D721Med (cell line): ENCODE results near the gene CARS1.

Experiments
- DNase-seq: peaks from one replicate; pipeline ENCODE4 v3.0.0; 2011; ENCODE audit warnings: low spot score; ENCODE audit not compliant: insufficient read length
- FAIRE-seq: peaks from 2 replicates; lab custom pipeline; 2011; peaks lifted over from hg19 to GRCh38; lab: Jason Lieb, UNC
- TF ChIP-seq, protein P1 (sequence below): IDR thresholded peaks from 2 replicates; pipeline ENCODE4 v1.5.1; 2012; ENCODE audit warnings: mild to moderate bottlenecking, control low read depth; ENCODE audit not compliant: insufficient read depth; ENCODE audit errors: missing control alignments

The CARS1 gene

GRCh38 chr11:3052567-3052966 is 4.7 kb downstream of the CARS1 start:
- TF ChIP-seq, protein P1, sequence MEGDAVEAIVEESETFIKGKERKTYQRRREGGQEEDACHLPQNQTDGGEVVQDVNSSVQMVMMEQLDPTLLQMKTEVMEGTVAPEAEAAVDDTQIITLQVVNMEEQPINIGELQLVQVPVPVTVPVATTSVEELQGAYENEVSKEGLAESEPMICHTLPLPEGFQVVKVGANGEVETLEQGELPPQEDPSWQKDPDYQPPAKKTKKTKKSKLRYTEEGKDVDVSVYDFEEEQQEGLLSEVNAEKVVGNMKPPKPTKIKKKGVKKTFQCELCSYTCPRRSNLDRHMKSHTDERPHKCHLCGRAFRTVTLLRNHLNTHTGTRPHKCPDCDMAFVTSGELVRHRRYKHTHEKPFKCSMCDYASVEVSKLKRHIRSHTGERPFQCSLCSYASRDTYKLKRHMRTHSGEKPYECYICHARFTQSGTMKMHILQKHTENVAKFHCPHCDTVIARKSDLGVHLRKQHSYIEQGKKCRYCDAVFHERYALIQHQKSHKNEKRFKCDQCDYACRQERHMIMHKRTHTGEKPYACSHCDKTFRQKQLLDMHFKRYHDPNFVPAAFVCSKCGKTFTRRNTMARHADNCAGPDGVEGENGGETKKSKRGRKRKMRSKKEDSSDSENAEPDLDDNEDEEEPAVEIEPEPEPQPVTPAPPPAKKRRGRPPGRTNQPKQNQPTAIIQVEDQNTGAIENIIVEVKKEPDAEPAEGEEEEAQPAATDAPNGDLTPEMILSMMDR = no peak
- FAIRE-seq (no peak), DNase-seq (no peak)

DNA sequence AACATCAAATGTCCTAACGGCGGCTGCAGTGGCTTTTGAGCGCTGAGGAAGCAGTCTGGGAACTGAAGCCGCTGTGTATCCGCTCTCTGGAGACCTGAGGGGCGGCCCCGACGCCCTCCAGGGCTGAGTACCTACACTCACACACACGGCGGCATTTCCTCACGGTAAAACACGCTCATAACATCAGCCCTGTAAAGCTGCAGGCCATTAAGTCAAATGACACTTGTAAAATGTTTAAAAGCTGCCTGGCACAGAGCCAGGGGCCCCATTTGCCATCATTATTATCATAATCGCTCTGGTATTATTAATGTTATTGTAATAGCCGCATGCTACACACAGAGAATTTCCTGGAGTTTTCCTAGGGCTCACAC is 5.1 kb downstream of the CARS1 start:
- DNase-seq (no peak), FAIRE-seq (no peak)
- TF ChIP-seq, protein P1 = no peak

- DNase-seq (no peak), FAIRE-seq (no peak)
- TF ChIP-seq, protein P1 = no peak
These were observed 5.8 kb downstream of the CARS1 start for GRCh38 chr11:3051196-3052108.

DNA sequence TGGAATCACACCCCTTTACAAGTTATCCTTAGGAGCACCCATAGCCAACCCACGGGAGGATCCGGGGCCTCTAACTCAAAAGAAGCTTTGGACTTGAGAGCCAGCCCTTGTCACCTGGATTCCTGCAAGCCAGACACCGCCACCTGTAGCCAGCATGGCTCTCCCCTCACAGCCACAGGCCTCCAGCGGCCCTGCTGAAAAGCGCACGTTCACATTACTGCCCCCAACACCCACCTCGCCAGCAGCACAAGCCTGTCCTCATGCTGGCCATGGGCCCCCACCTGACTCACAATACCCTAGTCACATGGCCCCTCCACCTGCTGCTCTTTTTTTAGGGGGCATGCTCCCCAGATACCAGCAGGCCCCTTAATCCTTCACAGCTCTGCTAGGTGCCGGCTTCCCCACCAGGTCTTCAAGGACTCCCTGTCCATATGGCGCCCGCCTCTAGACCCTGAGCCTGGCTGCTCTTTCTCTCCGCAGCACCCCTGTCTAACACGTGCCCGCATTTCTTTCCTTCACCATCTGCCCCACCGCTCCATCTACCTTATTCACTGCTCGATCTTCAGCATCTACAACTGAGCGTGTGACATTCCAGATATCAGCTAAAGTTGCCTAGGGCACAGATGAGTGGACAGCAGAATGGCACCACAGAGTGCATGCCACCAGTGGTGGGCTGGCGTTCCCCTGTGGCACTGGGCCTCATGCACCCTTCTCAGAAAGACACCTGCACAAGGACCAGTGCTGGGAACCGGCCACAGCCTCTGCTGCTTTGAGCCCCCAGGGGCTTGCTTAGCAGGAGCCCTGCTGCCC is 6.6 kb downstream of the CARS1 start:
- TF ChIP-seq, protein P1 = no peak
- DNase-seq (no peak), FAIRE-seq (no peak)

GRCh38 chr11:3049430-3050243 is 7.6 kb downstream of the CARS1 start:
- DNase-seq = no peak
- FAIRE-seq = no peak
- TF ChIP-seq, protein P1 = no peak

GRCh38 chr11:3047637-3048036 is 9.6 kb downstream of the CARS1 start:
- TF ChIP-seq, protein P1 = no peak
- DNase-seq (no peak), FAIRE-seq (no peak)
